GM23338 (cell line): Measurements from ENCODE around the gene GAB1. TPM values are rescaled to one million over a fixed set of nuclear protein-coding genes. Genes with fewer than 3 reads are reported as not detected.

Experiments
- ATAC-seq: fragments of 200-7000 bp; cut with Tn5 transposase; 3 replicates; pipeline ENCODE4 v1.9.1; 2020
- DNase-seq: peaks from one replicate; pipeline ENCODE4 v3.0.0-alpha.2; 2015; ENCODE audit warnings: low spot score
- H2AFZ ChIP-seq: fragments of 200-600 bp; sonication (generic); 2 replicates; pipeline ENCODE4 v1.8.0; 2016; ENCODE audit warnings: antibody characterized with exemption, mild to moderate bottlenecking, moderate library complexity
- H3F3A ChIP-seq: fragments of 200-600 bp; sonication (generic); replicated peaks from 2 replicates; pipeline ENCODE4 v1.8.0; 2017; ENCODE audit warnings: antibody characterized with exemption, mixed run types, low read depth
- H3K27ac ChIP-seq: fragments of 200-600 bp; sonication (generic); 2 replicates; pipeline ENCODE4 v1.6.1; 2016; ENCODE audit warnings: low read depth
- H3K27me3 ChIP-seq: fragments of 200-600 bp; sonication (generic); 2 replicates; pipeline ENCODE4 v1.8.0; 2016; ENCODE audit warnings: mild to moderate bottlenecking, mixed run types, moderate library complexity; ENCODE audit not compliant: insufficient read depth
- H3K36me3 ChIP-seq: fragments of 200-600 bp; sonication (generic); 2 replicates; pipeline ENCODE4 v1.8.0; 2016; ENCODE audit warnings: mild to moderate bottlenecking; ENCODE audit not compliant: insufficient read depth
- H3K4me1 ChIP-seq: fragments of 200-600 bp; sonication (generic); 2 replicates; pipeline ENCODE4 v1.8.0; 2016; ENCODE audit warnings: mild to moderate bottlenecking, moderate library complexity; ENCODE audit not compliant: insufficient read depth
- H3K4me2 ChIP-seq: fragments of 200-600 bp; sonication (generic); 2 replicates; pipeline ENCODE4 v1.7.1; 2017; ENCODE audit warnings: mixed run types
- H3K4me3 ChIP-seq: fragments of 200-600 bp; sonication (generic); 2 replicates; pipeline ENCODE4 v1.6.1; 2016; ENCODE audit warnings: mixed run types
- H3K79me2 ChIP-seq: fragments of 200-600 bp; sonication (generic); replicated peaks from 2 replicates; pipeline ENCODE4 v1.8.0; 2017; ENCODE audit warnings: mild to moderate bottlenecking; ENCODE audit not compliant: insufficient read depth
- H3K9me2 ChIP-seq: fragments of 200-600 bp; sonication (generic); 2 replicates; pipeline ENCODE4 v1.8.0; 2017; ENCODE audit not compliant: insufficient read depth
- H4K20me1 ChIP-seq: fragments of 200-600 bp; sonication (generic); replicated peaks from 2 replicates; pipeline ENCODE4 v1.8.0; 2017; ENCODE audit warnings: mild to moderate bottlenecking; ENCODE audit not compliant: insufficient read depth
- H3K27ac Mint-ChIP-seq: 2 replicates; pipeline ENCODE4 v1.8.0; 2020; ENCODE audit warnings: inconsistent platforms, mild to moderate bottlenecking, moderate library complexity, mixed read lengths
- H3K27me3 Mint-ChIP-seq: 3 replicates; pipeline ENCODE4 v1.8.0; 2022; ENCODE audit warnings: low read depth, mild to moderate bottlenecking, moderate library complexity, mixed read lengths, inconsistent platforms; ENCODE audit not compliant: insufficient read depth, poor library complexity
- H3K36me3 Mint-ChIP-seq: 3 replicates; pipeline ENCODE4 v1.8.0; 2021; ENCODE audit warnings: low read depth, mild to moderate bottlenecking, inconsistent platforms, moderate library complexity, mixed read lengths
- H3K4me1 Mint-ChIP-seq: 3 replicates; pipeline ENCODE4 v1.8.0; 2020; ENCODE audit warnings: mild to moderate bottlenecking, inconsistent platforms, mixed read lengths
- H3K4me3 Mint-ChIP-seq: 3 replicates; pipeline ENCODE4 v1.8.0; 2021; ENCODE audit warnings: moderate library complexity, mild to moderate bottlenecking, inconsistent platforms, mixed read lengths
- H3K9me3 Mint-ChIP-seq: 3 replicates; pipeline ENCODE4 v1.8.0; 2020; ENCODE audit warnings: moderate library complexity, mild to moderate bottlenecking, inconsistent platforms, mixed read lengths
- CREB1 ChIP-seq: fragments of 250-450 bp; sonication (Bioruptor Pico); IDR thresholded peaks from 2 replicates; pipeline ENCODE4 v1.5.0; 2020; ENCODE audit warnings: low read depth, mild to moderate bottlenecking, moderate library complexity
- CTCF ChIP-seq, 2 experiments: fragments of 200-600 bp in 1 of 2; sonication (generic) in 1 of 2; conservative IDR thresholded peaks; 2 replicates each; pipeline versions ENCODE4 v1.5.1 to v1.6.1; 2016 to 2017; ENCODE audit warnings: antibody characterized with exemption in 2 of 2, low read depth in 2 of 2, mild to moderate bottlenecking in 2 of 2, moderate library complexity in 1 of 2
- EZH2 ChIP-seq: fragments of 200-600 bp; sonication (generic); IDR thresholded peaks from one replicate; pipeline ENCODE4 v1.8.0; 2017; ENCODE audit warnings: antibody characterized with exemption, mild to moderate bottlenecking, low read depth; ENCODE audit not compliant: unreplicated experiment
- EZH2phosphoT487 ChIP-seq: fragments of 200-600 bp; sonication (generic); IDR thresholded peaks from one replicate; pipeline ENCODE4 v1.8.1; 2018; ENCODE audit warnings: antibody characterized with exemption; ENCODE audit not compliant: unreplicated experiment
- JUNB ChIP-seq: IDR thresholded peaks from one replicate; pipeline ENCODE4 v1.6.1; 2016; ENCODE audit warnings: antibody characterized with exemption; ENCODE audit not compliant: unreplicated experiment
- NANOG ChIP-seq: IDR thresholded peaks from 2 replicates; pipeline ENCODE4 v1.6.1; 2016; ENCODE audit warnings: antibody characterized with exemption, borderline replicate concordance
- POLR2AphosphoS5 ChIP-seq: IDR thresholded peaks from 2 replicates; pipeline ENCODE4 v1.6.1; 2016; ENCODE audit warnings: antibody characterized with exemption, low read depth
- REST ChIP-seq: IDR thresholded peaks from one replicate; pipeline ENCODE4 v1.6.1; 2018; ENCODE audit warnings: antibody characterized with exemption; ENCODE audit not compliant: unreplicated experiment
- STAT1 ChIP-seq: IDR thresholded peaks from one replicate; pipeline ENCODE4 v1.6.1; 2016; ENCODE audit warnings: antibody characterized with exemption; ENCODE audit not compliant: unreplicated experiment
- ZNF114 ChIP-seq: fragments of 250-450 bp; sonication (Bioruptor Pico); IDR thresholded peaks from 2 replicates; pipeline ENCODE4 v1.5.0; 2020; ENCODE audit warnings: mild to moderate bottlenecking, moderate library complexity
- ZNF331 ChIP-seq: fragments of 250-450 bp; sonication (Bioruptor Pico); IDR thresholded peaks from 2 replicates; pipeline ENCODE4 v1.5.0; 2020; ENCODE audit warnings: low read depth, mild to moderate bottlenecking, moderate library complexity
- ZNF462 ChIP-seq: fragments of 250-450 bp; sonication (Bioruptor Pico); IDR thresholded peaks from 2 replicates; pipeline ENCODE4 v1.5.0; 2020; ENCODE audit warnings: mild to moderate bottlenecking, moderate library complexity
- polyA plus RNA-seq: library from polyadenylated mRNA; unstranded; fragments of >200 nt; fragmentation: Nextera tagmentation; extraction: Ambion mirVana; gene quantifications from 2 replicates; pipeline ENCODE4 v1.2.1, GENCODE V29; 2016
- total RNA-seq: library from RNA; depleted of rRNA; stranded (reverse); fragments of >200 nt; shearing (Covaris generic); gene quantifications from 2 replicates; pipeline ENCODE4 v1.2.3, GENCODE V29; 2014

Gene GAB1
- total and polyA plus RNA-seq, 2 experiments from 2014 or later = 4.0 to 18.4 TPM

- TF ChIP-seq EZH2phosphoT487 = no peak
Observed at GRCh38 chr4:143311924-143312323, 24.8 kb upstream of the GAB1 start (continued).

GRCh38 chr4:143313521-143313920 lies 23.2 kb upstream of the GAB1 start:
- H3K79me2 ChIP-seq = no peaks in the 10 kb centered on the region
- no peaks in the 10 kb centered on the region for H3K9me3 Mint-ChIP-seq
- H3K4me1 ChIP-seq = no peaks in the 10 kb centered on the region
- TF ChIP-seq NANOG = no peak
- TF ChIP-seq EZH2 = no peak
- no peak for TF ChIP-seq CTCF (conservative IDR thresholded peaks at IDR 0.05; ENCODE audit: low read depth in 2 of 2)
- TF ChIP-seq ZNF462 (CRISPR knock-in tag) = no peak
- no peak for TF ChIP-seq ZNF114 (CRISPR knock-in tag)
- TF ChIP-seq CREB1 (CRISPR knock-in tag) = no peak
- TF ChIP-seq EZH2phosphoT487 = no peak
- no peak for TF ChIP-seq STAT1
- TF ChIP-seq ZNF331 (CRISPR knock-in tag) = no peak
- no peak for TF ChIP-seq POLR2AphosphoS5
- no peak for TF ChIP-seq JUNB
- TF ChIP-seq REST = no peak
- H3K4me3 Mint-ChIP-seq = no peak overlapping the region
- H2AFZ ChIP-seq = no peak overlapping the region
- no peak overlapping the region for H3K27ac ChIP-seq
- no peaks in the 10 kb centered on the region for H3K27me3 ChIP-seq
- no peaks in the 10 kb centered on the region for H3K9me2 ChIP-seq
- H3K36me3 Mint-ChIP-seq = no peaks in the 10 kb centered on the region
- no peaks in the 10 kb centered on the region for H3K4me1 Mint-ChIP-seq
- DNase-seq (no peak), ATAC-seq (no peak)
- no peak overlapping the region for H3K27ac Mint-ChIP-seq
- H4K20me1 ChIP-seq = no peaks in the 10 kb centered on the region
- H3K36me3 ChIP-seq = no peaks in the 10 kb centered on the region
- H3F3A ChIP-seq = no peaks in the 10 kb centered on the region
- H3K4me2 ChIP-seq = no peak overlapping the region
- peaks cover 1% of the 10 kb centered on the region for H3K27me3 Mint-ChIP-seq
- H3K4me3 ChIP-seq = no peak overlapping the region
